Hepatocyte (in vitro differentiated cells): Measurements from ENCODE around the gene ZFYVE26. TPM values are rescaled to one million over a fixed set of nuclear protein-coding genes. Genes with fewer than 3 reads are reported as not detected.

Source experiments
- DNase-seq: peaks from one replicate; pipeline ENCODE4 v3.0.0-alpha.2; 2016; ENCODE audit warnings: low spot score
- H2AFZ ChIP-seq: fragments of 200-600 bp; sonication (generic); 2 replicates; pipeline ENCODE4 v1.6.0; 2016; ENCODE audit warnings: antibody characterized with exemption, mild to moderate bottlenecking
- H3K27ac ChIP-seq: fragments of 200-600 bp; sonication (generic); 2 replicates; pipeline ENCODE4 v1.5.1; 2016; ENCODE audit warnings: mild to moderate bottlenecking
- H3K27me3 ChIP-seq: fragments of 200-600 bp; sonication (generic); 2 replicates; pipeline ENCODE4 v1.6.1; 2016
- H3K36me3 ChIP-seq: fragments of 200-600 bp; sonication (generic); replicated peaks from 2 replicates; pipeline ENCODE4 v1.5.1; 2016; ENCODE audit warnings: low read depth; ENCODE audit not compliant: insufficient read depth
- H3K4me1 ChIP-seq: fragments of 200-600 bp; sonication (generic); 2 replicates; pipeline ENCODE4 v1.5.1; 2016; ENCODE audit warnings: mild to moderate bottlenecking, moderate library complexity; ENCODE audit not compliant: insufficient read depth
- H3K4me2 ChIP-seq: fragments of 200-600 bp; sonication (generic); 2 replicates; pipeline ENCODE4 v1.6.0; 2016
- H3K4me3 ChIP-seq: fragments of 200-600 bp; sonication (generic); 2 replicates; pipeline ENCODE4 v1.5.1; 2016; ENCODE audit warnings: mild to moderate bottlenecking
- H3K79me2 ChIP-seq: fragments of 200-600 bp; sonication (generic); 2 replicates; pipeline ENCODE4 v1.6.0; 2017; ENCODE audit warnings: mild to moderate bottlenecking
- H3K9me2 ChIP-seq: fragments of 200-600 bp; sonication (generic); replicated peaks from 2 replicates; pipeline ENCODE4 v1.6.0; 2017; ENCODE audit warnings: mild to moderate bottlenecking; ENCODE audit not compliant: insufficient read depth
- H3K9me3 ChIP-seq: fragments of 200-600 bp; sonication (generic); 2 replicates; pipeline ENCODE4 v1.5.1; 2016; ENCODE audit warnings: low read depth, mild to moderate bottlenecking
- H4K20me1 ChIP-seq: fragments of 200-600 bp; sonication (generic); 2 replicates; pipeline ENCODE4 v1.6.0; 2016; ENCODE audit warnings: mild to moderate bottlenecking; ENCODE audit not compliant: insufficient read depth, poor library complexity, severe bottlenecking
- CTCF ChIP-seq: fragments of 200-600 bp; sonication (generic); IDR thresholded peaks from 2 replicates; pipeline ENCODE4 v1.5.1; 2016; ENCODE audit warnings: antibody characterized with exemption, mild to moderate bottlenecking; ENCODE audit not compliant: poor library complexity
- EZH2 ChIP-seq: fragments of 200-600 bp; sonication (generic); IDR thresholded peaks from 2 replicates; pipeline ENCODE4 v1.6.1; 2016; ENCODE audit warnings: antibody characterized with exemption, mild to moderate bottlenecking, borderline replicate concordance
- EZH2phosphoT487 ChIP-seq: fragments of 200-600 bp; sonication (generic); IDR thresholded peaks from one replicate; pipeline ENCODE4 v1.6.1; 2018; ENCODE audit warnings: antibody characterized with exemption, mild to moderate bottlenecking, low read depth, moderate library complexity; ENCODE audit not compliant: unreplicated experiment, severe bottlenecking
- WGBS: methylation state at CpG from one replicate; pipeline ENCODE4 v1.1.6; 2016; ENCODE audit warnings: low lambda C conversion rate; ENCODE audit errors: missing lambda C conversion rate; 5-methylcytosine and 5-hydroxymethylcytosine counted together
- polyA plus RNA-seq: library from polyadenylated mRNA; unstranded; fragments of >200 nt; fragmentation: Nextera tagmentation; extraction: Ambion mirVana; gene quantifications from 2 replicates; pipeline ENCODE4 v1.2.1, GENCODE V29; 2016
- total RNA-seq: library from RNA; depleted of rRNA; stranded (reverse); fragments of >200 nt; gene quantifications from 2 replicates; pipeline ENCODE4 v1.2.3, GENCODE V29; 2014

ZFYVE26 gene
- total and polyA plus RNA-seq, 2 experiments from 2014 or later = 5.5 to 32.3 TPM

- peak; percentile 68 for DNase-seq
- Histone ChIP-seq H3K9me2 (no peaks in the 10 kb centered on the region), H3K27me3 (no peaks in the 10 kb centered on the region), H4K20me1 (no peaks in the 10 kb centered on the region), H3K4me1 (peaks cover 4% of the 10 kb centered on the region), H3K9me3 (no peaks in the 10 kb centered on the region), H3K4me3 (no peak overlapping the region), H3K27ac (peak overlapping the region; percentile 86), H3K36me3 (no peaks in the 10 kb centered on the region), H3K4me2 (peak overlapping the region; percentile 57), H3K79me2 (no peaks in the 10 kb centered on the region), H2AFZ (no peak overlapping the region)
- no peak for TF ChIP-seq EZH2phosphoT487
- TF ChIP-seq EZH2 = no peak
- no peak for TF ChIP-seq CTCF
- WGBS = 51% methylated on average over 12 of the region's 12 CpGs
Measured at GRCh38 chr14:67738740-67739504, 77.5 kb downstream of the ZFYVE26 start.

DNA sequence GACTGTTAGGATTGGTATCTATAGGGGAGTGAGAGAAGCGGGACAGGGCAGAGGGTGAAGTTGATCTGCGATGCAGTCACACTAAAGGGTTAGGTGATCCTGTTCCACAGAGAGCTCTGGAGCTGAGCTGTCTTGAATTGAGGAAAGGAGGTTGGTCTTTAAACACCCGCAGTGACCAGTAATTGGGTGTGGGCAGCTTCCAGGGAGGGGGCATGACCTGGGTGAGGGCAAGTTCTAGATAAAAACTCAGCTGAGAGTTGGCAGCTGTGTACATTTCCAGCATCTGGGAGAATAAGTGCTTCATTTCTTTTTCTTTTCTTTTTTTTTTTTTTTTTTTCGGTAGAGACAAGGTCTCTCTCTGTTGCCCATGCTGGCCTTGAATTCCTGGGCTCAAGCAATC is 79.6 kb downstream of the ZFYVE26 start:
- WGBS = 86% methylated on average over 3 of the region's 4 CpGs
- no peak for TF ChIP-seq EZH2phosphoT487
- no peak for TF ChIP-seq CTCF
- no peak for TF ChIP-seq EZH2

GRCh38 chr14:67735336-67736147 is 80.8 kb downstream of the ZFYVE26 start:
- H3K79me2 ChIP-seq = no peaks in the 10 kb centered on the region

More for the DNA sequence above, 79.6 kb downstream of the ZFYVE26 start:
- no peak overlapping the region for H3K4me3 ChIP-seq
- H3K9me3 ChIP-seq = no peaks in the 10 kb centered on the region
- H3K9me2 ChIP-seq = no peaks in the 10 kb centered on the region
- no peaks in the 10 kb centered on the region for H3K27me3 ChIP-seq
- H3K27ac ChIP-seq = no peak overlapping the region
- peaks cover 4% of the 10 kb centered on the region for H3K4me1 ChIP-seq
- H2AFZ ChIP-seq = no peak overlapping the region
- no peak for DNase-seq
- no peak overlapping the region for H3K4me2 ChIP-seq
- H3K36me3 ChIP-seq = no peaks in the 10 kb centered on the region
- H3K79me2 ChIP-seq = no peaks in the 10 kb centered on the region
- no peaks in the 10 kb centered on the region for H4K20me1 ChIP-seq

More at GRCh38 chr14:67735336-67736147, 80.8 kb downstream of the ZFYVE26 start:
- Histone ChIP-seq H2AFZ (no peak overlapping the region), H3K9me3 (no peaks in the 10 kb centered on the region), H3K27ac (no peak overlapping the region), H3K27me3 (no peaks in the 10 kb centered on the region), H3K9me2 (no peaks in the 10 kb centered on the region), H3K4me3 (no peak overlapping the region), H3K36me3 (no peaks in the 10 kb centered on the region), H3K4me2 (no peak overlapping the region), H4K20me1 (no peaks in the 10 kb centered on the region), H3K4me1 (peaks cover 4% of the 10 kb centered on the region)
- TF ChIP-seq CTCF (no peak), EZH2phosphoT487 (no peak), EZH2 (no peak)
- no peak for DNase-seq
- WGBS = 95% methylated on average over 10 of the region's 10 CpGs
